SJSA1 (cell line): ENCODE measurements around the gene ZMAT3. TPM values are rescaled to one million over a fixed set of nuclear protein-coding genes. Genes with fewer than 3 reads are reported as not detected.
A peak's percentile ranks its signal among the peaks of the same experiment; 100 is the strongest.
"Not testable (repeated sequence)": the region's sequence is repeated elsewhere in the genome, so short reads cannot be mapped to it uniquely, and the experiment has no call there.

ENCODE experiments used
- DNase-seq, 2 experiments: peaks; one replicate each; pipeline ENCODE4 v3.0.0-alpha.2; 2015 to 2020; ENCODE audit warnings: low spot score in 2 of 2, low read depth in 1 of 2
- H3K27ac ChIP-seq: fragments of 250-450 bp; sonication (Bioruptor Pico); 2 replicates; pipeline ENCODE4 v1.5.1; 2020; ENCODE audit warnings: mild to moderate bottlenecking, moderate library complexity
- H3K27me3 ChIP-seq: fragments of 250-450 bp; sonication (Bioruptor Pico); replicated peaks from 2 replicates; pipeline ENCODE4 v1.5.1; 2020; ENCODE audit warnings: mild to moderate bottlenecking, moderate library complexity
- H3K36me3 ChIP-seq: fragments of 250-450 bp; sonication (Bioruptor Pico); 2 replicates; pipeline ENCODE4 v1.5.1; 2020; ENCODE audit warnings: mild to moderate bottlenecking
- H3K4me1 ChIP-seq: fragments of 250-450 bp; sonication (Bioruptor Pico); replicated peaks from 2 replicates; pipeline ENCODE4 v1.6.1; 2021; ENCODE audit warnings: mild to moderate bottlenecking
- H3K4me3 ChIP-seq: fragments of 250-450 bp; sonication (Bioruptor Pico); 2 replicates; pipeline ENCODE4 v1.5.1; 2020; ENCODE audit warnings: mild to moderate bottlenecking
- H3K9me3 ChIP-seq: fragments of 250-450 bp; sonication (Bioruptor Pico); replicated peaks from 2 replicates; pipeline ENCODE4 v1.5.1; 2020; ENCODE audit warnings: mild to moderate bottlenecking
- total RNA-seq: library from RNA; depleted of rRNA; stranded (reverse); fragments of >200 nt; shearing (Covaris generic); gene quantifications from 2 replicates; pipeline ENCODE4 v1.2.3, GENCODE V29; 2014; rRNA removed

Gene ZMAT3
- 8.4 and 13.1 TPM in 2 replicates for total RNA-seq

- Histone ChIP-seq H3K9me3 (no peaks in the 10 kb centered on the region), H3K27me3 (no peaks in the 10 kb centered on the region), H3K4me1 (peaks cover 11% of the 10 kb centered on the region), H3K27ac (peak within 1 kb of the TSS; percentile 63), H3K36me3 (peaks cover 17% of the 10 kb centered on the region), H3K4me3 (peak within 1 kb of the TSS; percentile 85)
- peak; percentile 75 to 85 for DNase-seq
These were observed at the start of gene ZMAT3 for GRCh38 chr3:179071323-179072099. TSS of gene ZMAT3 (minus strand) at chr3:179071809. CDS start at chr3:179067752, 4,057 bp downstream.

- Histone ChIP-seq H3K27ac (no peak overlapping the region), H3K9me3 (no peaks in the 10 kb centered on the region), H3K4me3 (no peak overlapping the region), H3K36me3 (no peaks in the 10 kb centered on the region), H3K27me3 (no peaks in the 10 kb centered on the region), H3K4me1 (peaks cover 24% of the 10 kb centered on the region)
- no peak for DNase-seq
These were observed 45.2 kb upstream of the ZMAT3 start for GRCh38 chr3:179116816-179117215.

- H3K4me1 ChIP-seq: peaks cover 24% of the 10 kb centered on the region
- not testable (repeated sequence) for H3K9me3 ChIP-seq, H3K27me3 ChIP-seq, H3K4me3 ChIP-seq, H3K36me3 ChIP-seq, H3K27ac ChIP-seq
- DNase-seq: peak in 1 of 2 experiments; percentile 24
These were observed 43.8 kb upstream of the ZMAT3 start for GRCh38 chr3:179115444-179115843.

GRCh38 chr3:179113903-179114302 is 42.3 kb upstream of the ZMAT3 start:
- Histone ChIP-seq H3K4me3 (no peak overlapping the region), H3K9me3 (no peaks in the 10 kb centered on the region), H3K27ac (no peak overlapping the region), H3K36me3 (no peaks in the 10 kb centered on the region), H3K27me3 (no peaks in the 10 kb centered on the region), H3K4me1 (peaks cover 24% of the 10 kb centered on the region)
- no peak for DNase-seq

- Histone ChIP-seq H3K4me3 (no peak overlapping the region), H3K27me3 (no peaks in the 10 kb centered on the region), H3K36me3 (no peaks in the 10 kb centered on the region), H3K9me3 (no peaks in the 10 kb centered on the region), H3K4me1 (peaks cover 11% of the 10 kb centered on the region), H3K27ac (peak overlapping the region; percentile 67)
- peak in 1 of 2 experiments; percentile 56 for DNase-seq
These were observed 36.5 kb upstream of the ZMAT3 start for GRCh38 chr3:179108086-179108485.

- no peaks in the 10 kb centered on the region for H3K9me3 ChIP-seq
- no peak for DNase-seq
- H3K4me1 ChIP-seq: peaks cover 11% of the 10 kb centered on the region
- H3K27ac ChIP-seq: peak overlapping the region; percentile 58
- H3K27me3 ChIP-seq: no peaks in the 10 kb centered on the region
- H3K36me3 ChIP-seq: no peaks in the 10 kb centered on the region
- H3K4me3 ChIP-seq: no peak overlapping the region
These were observed 36.0 kb upstream of the ZMAT3 start for GRCh38 chr3:179107617-179108016.

- no peaks in the 10 kb centered on the region for H3K36me3 ChIP-seq
- no peaks in the 10 kb centered on the region for H3K27me3 ChIP-seq
- peaks cover 11% of the 10 kb centered on the region for H3K4me1 ChIP-seq
- no peak overlapping the region for H3K4me3 ChIP-seq
- no peak for DNase-seq
- no peak overlapping the region for H3K27ac ChIP-seq
- H3K9me3 ChIP-seq: no peaks in the 10 kb centered on the region
These were observed 34.3 kb upstream of the ZMAT3 start for GRCh38 chr3:179105881-179106280.

- no peak for DNase-seq
- Histone ChIP-seq H3K27ac (no peak overlapping the region), H3K27me3 (no peaks in the 10 kb centered on the region), H3K36me3 (no peaks in the 10 kb centered on the region), H3K9me3 (no peaks in the 10 kb centered on the region), H3K4me1 (peaks cover 14% of the 10 kb centered on the region), H3K4me3 (no peak overlapping the region)
These were observed 29.0 kb upstream of the ZMAT3 start for GRCh38 chr3:179100652-179101051.

- H3K4me3 ChIP-seq: peak overlapping the region; percentile 21
- peak overlapping the region; percentile 44 for H3K27ac ChIP-seq
- H3K36me3 ChIP-seq: no peaks in the 10 kb centered on the region
- no peaks in the 10 kb centered on the region for H3K27me3 ChIP-seq
- peaks cover 14% of the 10 kb centered on the region for H3K4me1 ChIP-seq
- no peaks in the 10 kb centered on the region for H3K9me3 ChIP-seq
- DNase-seq: peak in 1 of 2 experiments; percentile 65
These were observed 26.9 kb upstream of the ZMAT3 start for GRCh38 chr3:179098388-179099077.

- H3K4me3 ChIP-seq: no peak overlapping the region
- no peaks in the 10 kb centered on the region for H3K9me3 ChIP-seq
- no peak for DNase-seq
- H3K36me3 ChIP-seq: no peaks in the 10 kb centered on the region
- H3K27me3 ChIP-seq: no peaks in the 10 kb centered on the region
- H3K4me1 ChIP-seq: peaks cover 10% of the 10 kb centered on the region
- H3K27ac ChIP-seq: no peak overlapping the region
These were observed 22.2 kb upstream of the ZMAT3 start for GRCh38 chr3:179093807-179094206.

- no peak for DNase-seq
- no peak overlapping the region for H3K4me3 ChIP-seq
- no peaks in the 10 kb centered on the region for H3K36me3 ChIP-seq
- H3K4me1 ChIP-seq: no peaks in the 10 kb centered on the region
- H3K27me3 ChIP-seq: no peaks in the 10 kb centered on the region
- H3K9me3 ChIP-seq: no peaks in the 10 kb centered on the region
- H3K27ac ChIP-seq: no peak overlapping the region
These were observed 19.5 kb upstream of the ZMAT3 start for GRCh38 chr3:179091113-179091512.

GRCh38 chr3:179088306-179088705 is 16.7 kb upstream of the ZMAT3 start:
- DNase-seq: no peak
- no peaks in the 10 kb centered on the region for H3K9me3 ChIP-seq
- H3K27me3 ChIP-seq: no peaks in the 10 kb centered on the region
- no peak overlapping the region for H3K27ac ChIP-seq
- H3K4me3 ChIP-seq: no peak overlapping the region
- H3K36me3 ChIP-seq: no peaks in the 10 kb centered on the region
- H3K4me1 ChIP-seq: no peaks in the 10 kb centered on the region

GRCh38 chr3:179083977-179084376 is 12.4 kb upstream of the ZMAT3 start:
- Histone ChIP-seq H3K4me1 (no peaks in the 10 kb centered on the region), H3K27ac (no peak overlapping the region), H3K27me3 (no peaks in the 10 kb centered on the region), H3K36me3 (no peaks in the 10 kb centered on the region), H3K4me3 (no peak overlapping the region), H3K9me3 (no peaks in the 10 kb centered on the region)
- DNase-seq: no peak

- Histone ChIP-seq H3K36me3 (no peaks in the 10 kb centered on the region), H3K9me3 (no peaks in the 10 kb centered on the region), H3K27ac (no peak overlapping the region), H3K4me1 (no peaks in the 10 kb centered on the region), H3K27me3 (no peaks in the 10 kb centered on the region), H3K4me3 (no peak overlapping the region)
- DNase-seq: no peak
These were observed 10.8 kb upstream of the ZMAT3 start for GRCh38 chr3:179082416-179082815.
